GM21367 (cell line): ENCODE measurements around the gene LIPK.
"Not testable (repeated sequence)": the region's sequence is repeated elsewhere in the genome, so short reads cannot be mapped to it uniquely, and the experiment has no call there.

Source experiments
- ATAC-seq: cut with Tn5 transposase; IDR thresholded peaks from one replicate; pipeline ENCODE4 v1.9.1; 2021; ENCODE audit not compliant: unreplicated experiment

Gene LIPK

GRCh38 chr10:88705958-88706357, at the start of gene LIPK:
Gene LIPK (plus strand): TSS chr10:88706249. CDS start chr10:88724544, 18,295 bp downstream.
- no peak for ATAC-seq

GRCh38 chr10:88657901-88658300, 48.1 kb upstream of the LIPK start:
- ATAC-seq, result no peak

- ATAC-seq, result no peak
Observed at GRCh38 chr10:88659725-88660597, 46.1 kb upstream of the LIPK start.

- ATAC-seq, result no peak
Observed at GRCh38 chr10:88660598-88660884, 45.5 kb upstream of the LIPK start.

GRCh38 chr10:88661018-88661417, 45.0 kb upstream of the LIPK start:
- ATAC-seq, result no peak

GRCh38 chr10:88661577-88661976, 44.5 kb upstream of the LIPK start:
- no peak for ATAC-seq

GRCh38 chr10:88663153-88663552, 42.9 kb upstream of the LIPK start:
- ATAC-seq, result not testable (repeated sequence)

GRCh38 chr10:88664142-88664541, 41.9 kb upstream of the LIPK start, which contains the start of gene LIPF:
Gene LIPF (plus strand): TSS chr10:88664442. CDS start chr10:88667298, 2,856 bp downstream.
- ATAC-seq, result no peak

GRCh38 chr10:88668465-88668864, 37.6 kb upstream of the LIPK start:
- ATAC-seq, result no peak

- ATAC-seq, result no peak
Observed at GRCh38 chr10:88670497-88670896, 35.6 kb upstream of the LIPK start.

GRCh38 chr10:88672041-88672440, 34.0 kb upstream of the LIPK start:
- ATAC-seq, result no peak

- ATAC-seq, result no peak
Observed at GRCh38 chr10:88676283-88677060, 29.6 kb upstream of the LIPK start.

- ATAC-seq, result no peak
Observed at GRCh38 chr10:88680958-88681357, 25.1 kb upstream of the LIPK start.

GRCh38 chr10:88682491-88682890, 23.6 kb upstream of the LIPK start:
- no peak for ATAC-seq

- no peak for ATAC-seq
Observed at GRCh38 chr10:88687853-88688467, 18.1 kb upstream of the LIPK start.

- no peak for ATAC-seq
Observed at GRCh38 chr10:88689366-88689765, 16.7 kb upstream of the LIPK start.

GRCh38 chr10:88693392-88694020, 12.5 kb upstream of the LIPK start:
- ATAC-seq, result no peak

- no peak for ATAC-seq
Observed at GRCh38 chr10:88702848-88703597, 3.0 kb upstream of the LIPK start.

- ATAC-seq, result no peak
Observed at GRCh38 chr10:88707429-88708155, 1.5 kb downstream of the LIPK start.

- ATAC-seq, result not testable (repeated sequence)
Observed at GRCh38 chr10:88709361-88709760, 3.3 kb downstream of the LIPK start.
